ENCODE data around the gene PLA2G4A.

Gene PLA2G4A

GRCh38 chr1:186923486-186923885, 94.7 kb downstream of the PLA2G4A start:
- DNase-seq = no peak

GRCh38 chr1:186925881-186926669, 97.3 kb downstream of the PLA2G4A start:
- no peak for DNase-seq

DNA sequence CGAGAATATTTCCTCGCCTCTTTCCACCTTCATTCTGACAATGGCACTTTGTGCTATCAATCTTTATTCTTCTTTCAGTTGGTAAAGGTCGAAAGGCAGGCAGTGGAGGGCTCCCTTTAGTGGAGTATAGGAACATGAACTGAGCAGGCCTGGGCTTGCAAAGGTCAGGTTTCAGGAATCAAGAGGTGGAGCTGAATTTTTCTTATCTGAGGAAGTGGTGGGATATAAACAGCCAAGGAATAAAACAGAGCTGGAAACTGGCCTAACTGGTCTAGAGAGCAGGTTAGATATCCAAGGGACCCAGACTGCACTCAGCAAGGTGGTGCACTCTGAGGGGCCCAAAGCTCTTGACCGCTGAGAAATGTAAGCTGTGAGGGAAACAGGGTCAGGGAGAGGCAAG, 99.1 kb downstream of the PLA2G4A start:
- no peak for DNase-seq

GRCh38 chr1:186930238-186930637, 101.5 kb downstream of the PLA2G4A start:
- DNase-seq = no peak

DNA sequence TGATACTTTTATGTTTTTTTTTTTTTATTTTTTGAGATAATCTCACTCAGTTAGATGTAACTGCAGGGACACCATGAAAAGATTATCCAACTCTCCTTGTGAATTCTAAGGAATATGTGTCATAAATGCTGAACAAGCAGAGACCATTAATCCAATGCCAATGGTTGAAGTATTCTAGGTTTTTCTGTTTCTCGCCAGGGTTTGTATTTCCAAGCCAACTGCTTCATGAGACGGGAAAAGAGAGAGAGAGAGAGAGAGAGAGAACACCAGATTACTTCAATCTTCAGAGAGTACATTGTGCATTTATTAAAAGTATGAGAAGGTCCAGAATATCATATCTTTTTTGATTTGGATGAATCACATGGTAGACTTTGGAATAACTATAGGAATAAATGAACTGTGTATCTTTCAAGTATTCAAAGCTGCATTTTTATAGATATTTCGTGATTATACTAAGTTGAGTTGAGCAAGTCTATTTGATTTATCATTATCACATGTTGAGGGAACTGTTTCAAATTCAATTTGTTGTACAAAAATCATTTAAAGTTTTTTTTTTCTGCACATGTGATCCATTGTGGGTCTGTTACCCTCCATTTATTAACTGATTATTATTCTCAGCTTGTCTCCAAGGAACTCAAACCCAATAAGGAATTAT, 108.4 kb downstream of the PLA2G4A start:
- no peak for DNase-seq

DNA sequence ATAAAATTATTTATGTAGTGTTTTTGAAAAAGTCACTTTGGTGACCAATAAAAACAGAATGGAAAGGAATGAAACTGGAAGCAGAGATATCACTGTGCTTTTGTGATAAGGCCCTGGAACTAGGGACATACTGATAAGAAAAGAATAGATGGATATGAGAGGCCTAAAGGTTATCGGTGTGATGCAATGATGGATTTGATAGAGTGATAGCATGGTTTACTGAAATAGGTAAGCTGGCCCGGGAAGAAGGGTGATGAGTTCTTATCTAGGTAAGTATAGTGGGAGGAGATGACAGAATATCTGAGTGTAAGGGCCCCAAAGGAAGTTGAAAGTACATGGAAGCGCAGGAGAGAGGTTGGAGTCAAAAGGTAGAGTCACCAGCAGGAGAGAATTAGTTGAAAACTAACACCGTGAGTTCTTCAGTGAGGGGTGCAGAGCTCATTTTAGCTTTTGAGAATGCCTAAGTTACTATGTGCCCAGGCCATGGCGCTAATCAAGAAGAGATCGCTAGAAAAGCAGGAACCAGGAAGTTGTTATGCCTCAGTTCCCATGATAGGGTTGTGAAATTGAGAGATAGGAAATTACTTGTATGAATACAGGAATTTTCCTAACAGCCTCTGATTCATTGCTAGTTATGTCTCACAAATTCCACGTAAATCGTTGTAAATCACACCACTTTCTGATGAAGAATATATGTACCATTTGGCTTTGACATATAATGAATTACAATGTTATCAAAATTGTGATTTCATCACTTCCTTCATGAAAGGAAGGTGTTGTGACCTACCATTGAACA, 115.3 kb downstream of the PLA2G4A start:
- no peak for DNase-seq

DNA sequence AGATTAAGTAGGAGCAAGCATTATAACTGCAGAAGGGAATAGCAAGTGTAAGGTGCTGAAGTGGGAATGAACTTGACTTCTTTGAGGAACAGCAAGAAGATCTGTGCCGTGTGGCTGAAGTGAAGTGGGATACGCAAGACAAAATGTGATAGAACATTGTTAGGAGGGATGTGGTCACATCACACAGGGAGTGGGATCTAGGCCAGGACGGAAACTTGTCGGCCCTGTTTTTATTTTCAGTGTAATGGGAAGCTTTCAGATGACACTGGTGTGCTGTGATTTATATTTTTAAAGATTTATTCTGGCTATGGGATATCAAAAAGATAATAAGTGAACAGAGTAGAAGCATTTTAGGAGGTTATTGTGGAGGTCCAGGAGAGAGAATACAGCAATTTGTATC, 116.4 kb downstream of the PLA2G4A start:
- no peak for DNase-seq

DNA sequence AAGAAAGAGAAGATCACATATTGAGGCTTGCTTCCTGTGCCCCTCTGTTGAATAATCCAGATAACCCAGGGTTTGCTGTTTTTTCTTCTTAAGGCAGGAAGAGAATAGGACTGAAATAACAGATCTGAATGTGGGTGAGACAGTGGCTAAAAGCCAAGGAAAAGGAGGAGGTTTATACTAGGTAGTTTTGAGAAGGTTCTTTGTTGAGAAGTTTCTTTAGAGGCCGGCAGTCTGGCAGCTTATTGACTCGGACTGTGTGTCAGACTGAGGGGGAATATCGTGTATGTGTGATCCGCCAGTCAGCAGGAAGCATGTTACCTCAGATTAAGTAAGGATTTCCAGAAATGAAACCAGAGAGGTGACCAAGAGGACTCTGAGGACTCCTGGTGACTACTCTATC, 119.8 kb downstream of the PLA2G4A start:
- DNase-seq = no peak

GRCh38 chr1:186949173-186949572, 120.4 kb downstream of the PLA2G4A start:
- no peak for DNase-seq

GRCh38 chr1:186950547-186950946, 121.8 kb downstream of the PLA2G4A start:
- DNase-seq = no peak

GRCh38 chr1:186953876-186954275, 125.1 kb downstream of the PLA2G4A start:
- DNase-seq = no peak

- no peak for DNase-seq
Observed at GRCh38 chr1:186957314-186957713, 128.6 kb downstream of the PLA2G4A start.

DNA sequence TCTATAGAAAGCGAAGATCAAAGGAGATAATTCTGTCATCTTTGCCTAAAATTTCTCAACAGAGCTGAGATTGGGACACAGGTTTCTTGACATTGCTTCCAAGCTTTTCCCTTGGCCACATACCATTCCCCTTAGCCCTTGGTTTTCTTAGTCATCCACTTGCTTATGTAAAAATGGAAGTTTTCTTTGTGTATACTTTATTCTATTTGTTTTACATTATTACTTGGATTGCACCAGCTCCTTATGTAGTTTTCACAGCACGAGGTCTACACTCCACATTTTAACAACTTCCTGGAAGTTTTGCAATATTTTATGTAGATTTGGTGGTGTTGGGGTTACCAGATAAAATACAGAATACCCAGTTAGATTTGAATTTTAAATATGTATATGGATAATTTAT, 129.8 kb downstream of the PLA2G4A start:
- DNase-seq = no peak

DNA sequence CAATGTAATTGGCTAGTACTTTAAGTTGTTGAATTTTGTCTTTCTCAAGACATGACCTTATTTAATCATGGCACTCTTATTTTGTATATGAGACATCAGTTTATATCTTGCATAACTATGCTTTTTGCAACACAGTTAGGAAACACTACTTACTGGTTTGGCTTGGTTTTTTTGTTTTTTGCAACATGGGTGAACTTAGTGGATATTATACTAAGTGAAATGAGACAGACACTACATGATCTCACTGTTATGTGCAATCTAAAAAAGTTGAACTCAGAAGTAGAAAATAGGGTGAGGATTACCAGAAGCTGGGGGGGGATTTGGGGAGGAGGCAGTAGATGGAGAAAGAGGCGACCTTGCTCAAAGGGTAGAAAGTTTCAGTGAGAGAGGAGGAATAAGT, 132.1 kb downstream of the PLA2G4A start:
- DNase-seq = no peak

DNA sequence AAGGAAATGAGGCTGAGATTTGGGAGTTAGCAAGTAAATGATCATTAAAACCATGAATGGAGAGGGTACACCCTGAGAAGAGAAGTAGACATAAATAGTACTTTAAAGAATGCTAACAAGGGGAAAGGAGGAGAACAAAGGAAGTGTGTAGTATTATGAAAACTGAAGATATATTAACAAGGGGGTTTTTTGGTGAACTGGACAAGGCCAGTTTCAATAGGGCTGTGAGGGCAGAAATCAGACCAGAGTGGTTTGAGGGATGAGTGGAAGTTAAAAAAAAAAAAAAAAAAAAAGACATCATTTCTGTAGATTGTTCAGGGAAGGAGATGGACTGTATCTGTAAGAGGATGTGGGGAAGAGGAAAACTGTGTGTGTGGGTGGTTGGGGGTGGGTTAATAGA, 137.1 kb downstream of the PLA2G4A start:
- DNase-seq = no peak

DNA sequence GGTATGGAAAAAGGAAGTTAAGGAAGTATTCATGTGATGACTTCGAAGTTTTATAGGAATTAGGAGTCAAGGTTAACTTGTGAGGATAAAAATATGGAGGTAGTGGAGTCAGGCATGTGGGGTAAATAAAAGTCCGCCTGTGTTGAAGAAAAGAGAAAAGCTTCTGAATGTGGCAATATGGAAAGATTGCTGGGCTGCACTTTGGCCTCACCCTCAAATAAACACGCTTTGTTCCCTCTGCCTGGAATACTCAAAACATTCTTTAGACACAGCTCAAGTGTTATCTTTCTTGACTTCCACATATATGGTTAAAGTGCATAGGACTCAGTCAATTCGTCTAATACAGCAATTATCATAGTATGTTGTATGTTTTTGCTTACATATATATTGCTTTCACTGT, 137.7 kb downstream of the PLA2G4A start:
- no peak for DNase-seq

DNA sequence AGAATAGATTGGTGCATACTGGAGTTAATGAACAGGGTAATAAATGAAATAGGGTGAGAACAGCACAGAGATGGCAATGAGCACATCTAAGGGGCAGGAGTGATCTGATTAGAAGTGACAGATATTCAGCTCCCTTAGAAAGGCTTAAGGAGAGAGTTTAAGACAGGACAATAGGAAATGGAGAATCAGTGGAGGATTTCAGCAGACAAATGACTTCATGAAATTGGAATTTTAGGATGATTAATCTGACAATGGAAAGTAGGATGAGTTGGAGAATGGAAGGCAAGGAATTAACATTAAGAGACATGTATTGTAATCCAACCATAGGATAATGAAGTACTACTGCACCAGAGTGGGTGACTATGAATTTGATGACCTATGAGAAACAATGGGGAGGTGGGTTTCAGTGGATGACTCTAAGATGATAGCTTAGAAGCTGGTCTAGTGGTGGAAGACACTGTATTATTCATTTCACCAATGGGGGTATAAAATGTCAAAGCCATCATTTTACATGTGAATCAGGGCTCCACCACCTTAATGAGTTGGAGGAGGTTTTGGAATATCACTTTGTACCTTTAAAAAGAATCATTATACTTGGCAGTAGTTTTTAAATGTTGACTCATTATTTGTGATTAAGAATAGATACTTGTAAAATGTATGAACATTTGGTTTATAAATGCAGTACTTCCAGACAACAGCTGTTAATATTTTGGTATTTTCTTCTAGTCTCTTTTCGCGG, 139.1 kb downstream of the PLA2G4A start:
- no peak for DNase-seq

- DNase-seq = no peak
Observed at GRCh38 chr1:186974774-186975181, 146.0 kb downstream of the PLA2G4A start.

DNA sequence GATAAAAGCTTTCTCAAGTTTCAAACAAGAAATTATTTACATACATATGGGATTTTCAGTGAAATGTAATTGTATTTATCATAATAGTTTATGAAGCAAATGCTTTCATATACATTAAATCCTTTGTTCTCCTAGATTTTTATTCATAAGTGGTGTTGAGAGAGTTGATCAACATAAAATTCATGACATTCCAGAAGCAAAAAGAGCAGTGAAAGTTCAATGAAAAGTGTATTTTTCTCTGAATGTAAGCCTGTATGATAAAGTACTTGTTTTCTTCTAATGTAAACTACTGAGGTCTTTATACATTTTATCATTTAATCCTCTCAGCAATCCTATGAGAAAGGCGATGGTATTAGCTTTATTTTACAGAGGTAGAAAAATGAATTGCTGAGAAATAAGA, 146.5 kb downstream of the PLA2G4A start:
- no peak for DNase-seq

GRCh38 chr1:186976700-186977099, 148.0 kb downstream of the PLA2G4A start:
- DNase-seq = no peak

DNA sequence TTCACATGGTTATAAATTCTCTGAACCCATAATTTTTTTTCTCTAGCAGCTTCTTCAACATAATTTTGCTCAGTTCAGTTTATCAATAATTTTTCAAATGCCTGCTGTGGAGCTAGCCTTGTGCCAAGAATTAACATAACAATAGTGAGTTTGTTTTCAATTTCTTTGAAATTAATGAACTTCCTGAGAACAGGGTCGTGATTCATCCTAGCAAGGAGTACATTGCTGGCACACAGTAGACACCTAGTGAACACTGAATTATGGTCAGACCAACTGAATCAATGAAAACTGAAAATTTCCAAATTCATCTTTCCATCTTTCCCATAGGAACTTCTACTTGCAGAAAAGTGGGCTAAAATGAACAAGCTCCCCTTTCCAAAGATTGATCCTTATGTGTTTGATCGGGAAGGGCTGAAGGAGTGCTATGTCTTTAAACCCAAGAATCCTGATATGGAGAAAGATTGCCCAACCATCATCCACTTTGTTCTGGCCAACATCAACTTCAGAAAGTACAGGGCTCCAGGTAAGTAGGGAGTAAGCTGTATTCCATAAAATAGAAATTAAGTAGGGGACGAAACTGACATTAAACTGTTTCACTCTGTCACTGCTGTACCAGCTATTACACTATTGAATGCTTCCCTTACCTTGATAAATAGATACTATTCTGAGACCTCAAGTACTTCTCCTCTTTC, 148.7 kb downstream of the PLA2G4A start:
- DNase-seq = no peak

Measured in SIG-M5 (cell line).